Endothelial cell (in vitro differentiated cells): ENCODE data around the gene REEP6. TPM values are rescaled to one million over a fixed set of nuclear protein-coding genes. Genes with fewer than 3 reads are reported as not detected.

ENCODE experiments used
- DNase-seq: peaks from one replicate; pipeline ENCODE4 v3.0.0; 2021; ENCODE audit warnings: low spot score
- H3K27ac Mint-ChIP-seq: one replicate; pipeline ENCODE4 v1.8.0; 2021; ENCODE audit warnings: mixed read lengths, inconsistent platforms; ENCODE audit not compliant: unreplicated experiment
- H3K27me3 Mint-ChIP-seq: one replicate; pipeline ENCODE4 v1.8.0; 2021; ENCODE audit warnings: mild to moderate bottlenecking, moderate library complexity, mixed read lengths, inconsistent platforms; ENCODE audit not compliant: unreplicated experiment
- H3K36me3 Mint-ChIP-seq: one replicate; pipeline ENCODE4 v1.8.0; 2021; ENCODE audit warnings: mild to moderate bottlenecking, low read depth, mixed read lengths, inconsistent platforms; ENCODE audit not compliant: unreplicated experiment
- H3K4me1 Mint-ChIP-seq: one replicate; pipeline ENCODE4 v1.8.0; 2021; ENCODE audit warnings: mild to moderate bottlenecking, mixed read lengths, inconsistent platforms; ENCODE audit not compliant: unreplicated experiment
- H3K4me3 Mint-ChIP-seq: one replicate; pipeline ENCODE4 v1.8.0; 2021; ENCODE audit warnings: mild to moderate bottlenecking, mixed read lengths, inconsistent platforms; ENCODE audit not compliant: unreplicated experiment
- H3K9me3 Mint-ChIP-seq: one replicate; pipeline ENCODE4 v1.8.0; 2021; ENCODE audit warnings: mixed read lengths, inconsistent platforms; ENCODE audit not compliant: unreplicated experiment
- CTCF ChIP-seq: fragments of 200-600 bp; sonication (generic); IDR thresholded peaks from one replicate; pipeline ENCODE4 v1.5.0; 2021; ENCODE audit warnings: antibody characterized with exemption; ENCODE audit not compliant: unreplicated experiment
- total RNA-seq: library from RNA; stranded (reverse); fragmentation: NEBNext Ultra II Directional; extraction: Animal tissue kit (Norgen Biotek cat#: 25700); gene quantifications from one replicate; pipeline ENCODE4 v1.2.1, GENCODE V29; 2021; ENCODE audit not compliant: unreplicated experiment

The REEP6 gene
- total RNA-seq, 1 donor from 2014 or later, result 2.3 TPM

- H3K4me3 Mint-ChIP-seq, result no peak overlapping the region
- no peaks in the 10 kb centered on the region for H3K9me3 Mint-ChIP-seq
- peaks cover 14% of the 10 kb centered on the region for H3K27me3 Mint-ChIP-seq
- TF ChIP-seq CTCF, result no peak
- H3K4me1 Mint-ChIP-seq, result no peaks in the 10 kb centered on the region
- H3K36me3 Mint-ChIP-seq, result no peaks in the 10 kb centered on the region
- no peak for DNase-seq
- H3K27ac Mint-ChIP-seq, result no peak overlapping the region
Observed at GRCh38 chr19:1457892-1458291, 33.1 kb upstream of the REEP6 start.

DNA sequence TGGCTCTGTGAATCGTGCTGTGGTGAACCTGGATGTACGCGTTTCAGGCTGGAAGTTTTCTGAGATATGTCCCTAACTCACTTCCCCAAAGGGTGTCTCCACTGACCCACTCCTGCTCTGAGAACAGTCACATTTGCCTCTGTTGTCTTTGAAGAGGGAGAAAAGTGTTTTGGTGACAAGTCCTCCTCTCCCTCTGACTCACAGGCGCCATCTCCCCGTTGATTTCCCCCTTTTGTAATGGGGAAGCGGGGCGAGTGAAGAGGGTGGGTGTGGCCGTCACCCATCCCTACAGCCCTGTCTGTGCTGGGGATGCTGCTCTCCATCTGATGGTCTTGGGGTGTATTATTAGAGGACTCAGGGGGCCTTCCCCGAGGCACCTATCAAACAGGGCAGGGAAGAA is 31.5 kb upstream of the REEP6 start:
- Mint-ChIP-seq H3K36me3 (no peaks in the 10 kb centered on the region), H3K4me1 (no peaks in the 10 kb centered on the region), H3K27me3 (peaks cover 14% of the 10 kb centered on the region), H3K4me3 (no peak overlapping the region), H3K27ac (no peak overlapping the region), H3K9me3 (no peaks in the 10 kb centered on the region)
- DNase-seq, result no peak
- no peak for TF ChIP-seq CTCF

GRCh38 chr19:1460033-1460995 is 30.7 kb upstream of the REEP6 start:
- Mint-ChIP-seq H3K36me3 (no peaks in the 10 kb centered on the region), H3K27me3 (peaks cover 15% of the 10 kb centered on the region), H3K27ac (no peak overlapping the region), H3K4me3 (no peak overlapping the region), H3K4me1 (no peaks in the 10 kb centered on the region), H3K9me3 (no peaks in the 10 kb centered on the region)
- TF ChIP-seq CTCF, result no peak
- DNase-seq, result no peak

DNA sequence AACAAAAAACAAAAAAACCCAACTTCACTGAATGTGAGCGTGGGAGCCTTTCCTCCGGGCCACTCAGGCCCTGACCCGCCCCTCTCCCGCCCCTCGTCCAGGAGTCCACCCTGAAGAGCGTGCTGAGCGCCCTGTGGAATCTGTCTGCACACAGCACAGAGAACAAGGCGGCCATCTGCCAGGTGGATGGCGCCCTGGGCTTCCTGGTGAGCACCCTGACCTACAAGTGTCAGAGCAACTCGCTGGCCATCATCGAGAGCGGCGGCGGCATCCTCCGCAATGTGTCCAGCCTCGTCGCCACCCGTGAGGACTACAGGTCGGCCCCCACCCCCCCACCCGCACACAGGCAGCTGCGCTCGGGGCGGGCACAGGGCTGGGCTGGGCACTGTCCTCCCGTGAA is 29.1 kb upstream of the REEP6 start:
- no peak for TF ChIP-seq CTCF
- Mint-ChIP-seq H3K27me3 (peaks cover 12% of the 10 kb centered on the region), H3K27ac (no peak overlapping the region)

More for the DNA sequence above, 29.1 kb upstream of the REEP6 start:
- Mint-ChIP-seq H3K36me3 (no peaks in the 10 kb centered on the region), H3K9me3 (no peaks in the 10 kb centered on the region), H3K4me3 (no peak overlapping the region), H3K4me1 (no peaks in the 10 kb centered on the region)
- DNase-seq, result no peak
